HG02798 (cell line): Measurements from ENCODE around the gene HSD17B12.

Experiments used
- ATAC-seq: cut with Tn5 transposase; IDR thresholded peaks from one replicate; pipeline ENCODE4 v1.9.1; 2021; ENCODE audit warnings: mild to moderate bottlenecking; ENCODE audit not compliant: unreplicated experiment, poor library complexity

The HSD17B12 gene

GRCh38 chr11:43904742-43905535 lies 224.4 kb downstream of the HSD17B12 start:
- ATAC-seq: no peak

GRCh38 chr11:43905813-43906241 lies 225.3 kb downstream of the HSD17B12 start:
- no peak for ATAC-seq
